ENCODE results near the gene PDHA1.

The PDHA1 gene

DNA sequence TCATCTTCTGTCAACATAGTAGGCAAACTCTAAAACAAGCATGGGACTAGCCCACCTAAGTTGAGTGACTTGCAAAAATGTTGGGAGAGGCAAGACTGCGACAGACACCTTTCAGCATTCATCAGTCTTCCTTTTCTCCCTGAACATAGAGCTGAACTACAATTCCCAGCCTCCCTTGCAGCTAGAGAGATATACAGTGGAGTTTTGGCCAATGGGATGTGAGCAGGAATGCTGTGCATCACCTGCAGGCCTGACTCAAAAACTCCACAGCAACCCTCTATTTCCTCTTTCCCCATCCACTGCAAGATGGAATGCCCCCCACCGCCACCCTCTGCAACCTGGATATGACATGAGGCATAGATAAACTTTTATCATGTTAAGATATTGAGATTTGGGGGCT is 66.5 kb downstream of the PDHA1 start:
- TF ChIP-seq ZNF473 (tag by site-specific recombination; IDR thresholded peaks at IDR 0.05) (no peak), MYNN (tag by site-specific recombination; IDR thresholded peaks at IDR 0.05; ENCODE audit: borderline replicate concordance) (no peak), GLI4 (tag by site-specific recombination; IDR thresholded peaks at IDR 0.05) (no peak), BCL11B (tag by site-specific recombination; IDR thresholded peaks at IDR 0.05; ENCODE audit: low read depth) (no peak), ZNF600 (tag by site-specific recombination; IDR thresholded peaks at IDR 0.05) (no peak), ZNF174 (tag by site-specific recombination; IDR thresholded peaks at IDR 0.05) (no peak), ZNF112 (tag by site-specific recombination; IDR thresholded peaks at IDR 0.05) (no peak), ZNF776 (tag by site-specific recombination; IDR thresholded peaks at IDR 0.05; ENCODE audit: borderline replicate concordance) (no peak), ZFP69B (tag by site-specific recombination; IDR thresholded peaks at IDR 0.05) (no peak), ZNF629 (tag by site-specific recombination; IDR thresholded peaks at IDR 0.05) (no peak), ZNF560 (tag by site-specific recombination; IDR thresholded peaks at IDR 0.05; ENCODE audit: borderline replicate concordance) (no peak), ZSCAN5A (tag by site-specific recombination; IDR thresholded peaks at IDR 0.05) (no peak), HIC1 (tag by site-specific recombination; IDR thresholded peaks at IDR 0.05) (no peak), SP7 (tag by site-specific recombination; IDR thresholded peaks at IDR 0.05) (no peak)
- TF ChIP-seq, protein P1, sequence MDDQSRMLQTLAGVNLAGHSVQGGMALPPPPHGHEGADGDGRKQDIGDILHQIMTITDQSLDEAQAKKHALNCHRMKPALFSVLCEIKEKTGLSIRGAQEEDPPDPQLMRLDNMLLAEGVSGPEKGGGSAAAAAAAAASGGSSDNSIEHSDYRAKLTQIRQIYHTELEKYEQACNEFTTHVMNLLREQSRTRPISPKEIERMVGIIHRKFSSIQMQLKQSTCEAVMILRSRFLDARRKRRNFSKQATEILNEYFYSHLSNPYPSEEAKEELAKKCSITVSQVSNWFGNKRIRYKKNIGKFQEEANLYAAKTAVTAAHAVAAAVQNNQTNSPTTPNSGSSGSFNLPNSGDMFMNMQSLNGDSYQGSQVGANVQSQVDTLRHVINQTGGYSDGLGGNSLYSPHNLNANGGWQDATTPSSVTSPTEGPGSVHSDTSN (CRISPR knock-in tag; IDR thresholded peaks at IDR 0.05), result no peak
- Histone ChIP-seq H3K4me1 (ENCODE audit: control insufficient read depth, insufficient read depth, low read length) (no peaks in the 10 kb centered on the region), H3K27ac (ENCODE audit: extremely low read depth, low read depth, low read length) (no peak overlapping the region), H3K36me3 (ENCODE audit: control insufficient read depth in 2 of 2, insufficient read depth in 1 of 2, low read length in 2 of 2) (peaks cover 0 to 49% of the 10 kb centered on the region in 2 experiments; a peak in 2 of 3 replicates), H3K4me3 (ENCODE audit: low read depth, low read length) (no peak overlapping the region), H3K9me3 (ENCODE audit: control insufficient read depth, insufficient read depth, low read depth, low read length) (no peaks in the 10 kb centered on the region)
- ChIA-PET CTCF (no interaction called here), POLR2A (no interaction called here)

Measured in HEK293 (cell line).